Mononuclear cell (primary cell): Measurements from ENCODE around the gene CHGA. TPM values are rescaled to one million over a fixed set of nuclear protein-coding genes. Genes with fewer than 3 reads are reported as not detected.

Experiments
- H3K27me3 ChIP-seq: 2 replicates; pipeline ENCODE4 v1.6.0; 2011; ENCODE audit warnings: low read length, control low read depth; ENCODE audit not compliant: insufficient read depth
- H3K4me1 ChIP-seq: 2 replicates; pipeline ENCODE4 v1.5.1; 2011; ENCODE audit warnings: mild to moderate bottlenecking, low read length, control low read depth; ENCODE audit not compliant: insufficient read depth
- H3K4me3 ChIP-seq: 2 replicates; pipeline ENCODE4 v1.5.1; 2011; ENCODE audit warnings: mild to moderate bottlenecking, low read length, moderate library complexity
- H3K9me3 ChIP-seq: 2 replicates; pipeline ENCODE4 v1.5.1; 2011; ENCODE audit warnings: low read depth, mild to moderate bottlenecking, control low read depth, low read length
- total RNA-seq: library from RNA; depleted of rRNA; stranded (reverse); fragments of >200 nt; gene quantifications from one replicate; pipeline ENCODE4 v1.2.3, GENCODE V29; 2012

Gene CHGA, protein sequence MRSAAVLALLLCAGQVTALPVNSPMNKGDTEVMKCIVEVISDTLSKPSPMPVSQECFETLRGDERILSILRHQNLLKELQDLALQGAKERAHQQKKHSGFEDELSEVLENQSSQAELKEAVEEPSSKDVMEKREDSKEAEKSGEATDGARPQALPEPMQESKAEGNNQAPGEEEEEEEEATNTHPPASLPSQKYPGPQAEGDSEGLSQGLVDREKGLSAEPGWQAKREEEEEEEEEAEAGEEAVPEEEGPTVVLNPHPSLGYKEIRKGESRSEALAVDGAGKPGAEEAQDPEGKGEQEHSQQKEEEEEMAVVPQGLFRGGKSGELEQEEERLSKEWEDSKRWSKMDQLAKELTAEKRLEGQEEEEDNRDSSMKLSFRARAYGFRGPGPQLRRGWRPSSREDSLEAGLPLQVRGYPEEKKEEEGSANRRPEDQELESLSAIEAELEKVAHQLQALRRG
- not detected for total RNA-seq

DNA sequence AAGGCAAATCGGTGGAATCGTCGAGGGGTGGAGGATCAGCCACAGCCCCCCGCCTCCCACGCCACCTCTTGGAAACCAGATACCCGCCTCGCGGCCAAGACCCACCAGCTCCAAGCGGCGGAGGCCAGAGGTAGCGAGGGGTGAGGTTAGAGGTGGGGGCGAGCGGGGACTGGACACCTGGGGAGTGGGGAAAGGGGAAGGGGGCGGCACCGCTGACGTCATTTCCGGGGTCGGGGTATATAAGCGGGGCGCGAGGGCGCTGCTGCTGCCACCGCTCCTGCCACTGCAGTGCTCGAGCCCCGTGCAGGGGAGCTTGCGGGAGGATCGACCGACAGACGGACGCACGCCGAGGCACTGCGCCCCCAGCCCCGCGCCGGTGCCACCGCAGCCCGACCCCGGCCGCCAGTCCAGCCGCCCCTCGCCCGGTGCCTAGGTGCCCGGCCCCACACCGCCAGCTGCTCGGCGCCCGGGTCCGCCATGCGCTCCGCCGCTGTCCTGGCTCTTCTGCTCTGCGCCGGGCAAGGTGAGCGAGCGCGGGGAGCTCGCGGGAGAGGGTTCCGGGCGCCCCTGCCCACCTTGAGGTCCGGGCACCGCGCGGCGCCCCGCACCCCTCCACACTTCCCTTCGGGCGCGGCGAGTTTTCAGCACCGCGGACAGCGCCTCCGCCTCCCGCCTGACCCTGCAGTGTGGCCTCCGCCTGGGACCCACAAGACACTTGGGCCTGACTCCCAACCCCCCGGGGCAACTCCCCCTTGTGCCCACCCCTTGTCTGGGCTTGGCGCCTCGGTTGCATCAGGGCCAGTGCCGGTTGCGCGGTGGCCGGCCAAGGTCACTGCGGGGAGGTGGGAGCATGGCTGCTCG, at the start of gene CHGA:
CHGA (plus strand) TSS at position 268 of the 861 bp plus-strand sequence; CDS start at position 478, 210 bp downstream.
- H3K27me3 ChIP-seq: peaks cover 3% of the 10 kb centered on the region
- H3K4me1 ChIP-seq: no peaks in the 10 kb centered on the region
- no peaks in the 10 kb centered on the region for H3K9me3 ChIP-seq
- no peak within 1 kb of the TSS for H3K4me3 ChIP-seq

DNA sequence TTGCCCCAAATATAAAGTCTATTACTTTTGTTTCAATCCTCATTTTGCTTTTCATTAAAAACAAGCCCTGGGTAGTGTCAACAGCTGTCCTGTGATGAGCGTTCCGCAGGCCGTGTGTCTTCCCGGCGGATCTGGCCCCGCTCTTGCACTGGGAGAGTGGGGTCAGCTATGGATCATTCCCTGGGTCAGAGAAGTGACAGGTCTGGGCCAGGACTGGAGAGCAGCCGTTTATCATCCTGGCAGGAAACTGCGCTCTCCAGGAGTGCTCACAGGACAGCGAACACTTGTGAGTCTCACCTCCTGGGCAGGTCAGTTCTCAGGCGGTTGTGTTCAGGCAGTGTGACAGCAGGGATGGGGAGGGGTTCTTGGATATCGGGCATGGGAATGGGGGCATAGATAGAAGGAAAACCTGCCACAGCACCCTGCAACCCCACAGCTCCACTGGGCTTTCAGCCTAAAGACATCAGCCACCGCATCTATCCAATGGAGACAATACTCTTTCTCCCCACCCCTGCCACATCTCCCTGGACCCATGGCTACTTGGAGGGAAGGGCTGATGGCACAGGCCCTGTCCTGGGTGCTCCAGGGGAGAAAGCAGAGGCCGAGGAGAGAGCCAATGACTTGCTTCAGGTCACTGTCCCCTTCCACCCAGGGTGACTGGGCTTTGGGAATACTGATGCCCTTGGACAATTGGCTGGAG, 47.8 kb upstream of the CHGA start:
- Histone ChIP-seq H3K4me1 (no peaks in the 10 kb centered on the region), H3K4me3 (no peak overlapping the region), H3K27me3 (peaks cover 7% of the 10 kb centered on the region), H3K9me3 (no peaks in the 10 kb centered on the region)

DNA sequence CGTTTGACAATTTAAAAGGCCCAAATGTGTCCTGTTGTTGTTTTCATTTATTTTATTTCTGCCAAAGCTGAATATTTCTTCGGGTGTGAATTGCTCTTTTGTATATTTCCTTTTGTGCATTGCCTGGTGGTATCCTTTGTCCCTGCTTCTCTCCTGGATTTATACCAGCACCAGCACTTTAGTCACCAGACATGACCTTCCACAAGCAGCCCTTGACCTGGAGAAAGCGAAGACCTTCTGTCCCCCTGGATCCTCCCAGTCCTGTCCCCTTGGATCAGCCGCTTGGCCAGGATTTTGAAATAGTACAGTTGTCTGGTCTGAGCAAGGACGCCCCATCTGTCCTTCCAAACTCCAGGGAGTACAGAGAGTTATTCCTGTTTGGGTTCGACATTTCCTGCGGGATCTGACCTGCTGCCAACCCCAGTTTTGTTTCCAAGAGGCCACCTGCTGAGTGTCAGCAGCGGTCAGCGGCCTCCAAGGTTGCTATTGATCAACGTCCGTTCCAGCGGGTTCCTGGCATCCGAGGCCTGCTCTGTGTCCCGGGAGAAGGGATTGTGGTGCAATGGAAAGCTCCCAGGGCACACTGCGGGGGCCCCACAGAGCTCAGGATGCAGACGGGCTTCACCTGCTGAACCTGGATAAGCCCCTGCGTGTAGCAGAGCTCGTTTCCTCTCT, 45.1 kb upstream of the CHGA start:
- Histone ChIP-seq H3K9me3 (no peaks in the 10 kb centered on the region), H3K4me1 (no peaks in the 10 kb centered on the region), H3K27me3 (peaks cover 7% of the 10 kb centered on the region), H3K4me3 (no peak overlapping the region)

DNA sequence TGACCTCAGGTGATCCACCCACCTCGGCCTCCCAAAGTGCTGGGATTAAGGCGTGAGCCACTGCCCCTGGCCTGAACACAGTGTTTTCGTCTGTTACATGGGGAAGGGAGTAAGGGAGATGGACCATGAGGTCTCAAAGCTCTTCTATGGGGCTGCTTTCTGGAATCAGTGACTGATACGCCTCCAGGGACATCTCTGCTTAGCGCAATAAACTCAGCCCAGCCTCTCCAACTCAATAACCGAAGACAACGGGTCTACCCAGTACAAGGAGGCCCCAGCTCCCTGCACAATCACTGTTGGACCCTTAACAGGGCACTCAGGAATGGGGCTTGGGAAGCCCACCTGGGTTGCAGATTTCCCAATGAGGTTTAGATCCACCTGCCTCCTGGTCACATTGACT, 42.6 kb upstream of the CHGA start:
- Histone ChIP-seq H3K4me3 (no peak overlapping the region), H3K9me3 (no peaks in the 10 kb centered on the region), H3K4me1 (no peaks in the 10 kb centered on the region), H3K27me3 (peaks cover 7% of the 10 kb centered on the region)

DNA sequence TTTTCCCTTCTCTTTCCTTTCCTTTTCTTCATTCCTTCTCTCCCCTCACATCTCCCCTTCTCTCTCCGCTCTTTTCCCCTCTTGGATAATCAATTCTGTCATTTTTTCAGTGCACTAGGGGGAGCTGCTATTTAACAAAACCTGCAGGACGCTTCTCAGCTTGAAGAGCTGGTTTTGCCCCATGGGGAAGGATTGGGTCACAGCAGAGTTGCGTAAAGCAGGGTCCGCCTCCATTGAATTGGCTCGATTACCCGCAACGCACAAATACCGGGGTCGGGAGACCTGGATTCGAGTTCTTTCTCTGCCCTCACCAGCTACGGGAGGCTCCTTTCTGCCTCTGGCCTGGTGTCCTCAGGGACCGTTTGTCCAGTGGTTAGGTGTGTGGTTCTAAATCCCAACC, 42.1 kb upstream of the CHGA start:
- H3K27me3 ChIP-seq: peaks cover 7% of the 10 kb centered on the region
- H3K4me1 ChIP-seq: no peaks in the 10 kb centered on the region
- no peaks in the 10 kb centered on the region for H3K9me3 ChIP-seq
- no peak overlapping the region for H3K4me3 ChIP-seq

DNA sequence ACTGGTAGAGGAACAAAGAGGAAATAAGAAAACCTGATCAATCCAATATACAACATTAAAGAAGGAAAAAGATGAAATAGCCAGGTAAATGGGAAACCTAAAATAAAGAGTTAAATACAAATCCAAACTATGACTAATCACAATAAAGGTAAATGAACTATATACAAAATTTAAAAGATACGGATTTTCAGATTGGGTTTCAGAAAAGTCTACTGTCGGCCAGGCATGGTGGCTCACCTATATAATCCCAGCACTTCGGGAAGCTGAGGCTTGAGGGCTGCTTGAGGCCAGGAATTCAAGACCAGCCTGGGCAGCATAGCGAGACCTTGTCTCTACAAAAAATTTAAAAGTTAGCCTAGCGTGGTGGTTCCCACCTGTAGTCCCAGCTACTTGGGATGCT, 39.9 kb upstream of the CHGA start:
- Histone ChIP-seq H3K4me1 (no peaks in the 10 kb centered on the region), H3K4me3 (no peak overlapping the region), H3K9me3 (no peaks in the 10 kb centered on the region), H3K27me3 (peaks cover 7% of the 10 kb centered on the region)

DNA sequence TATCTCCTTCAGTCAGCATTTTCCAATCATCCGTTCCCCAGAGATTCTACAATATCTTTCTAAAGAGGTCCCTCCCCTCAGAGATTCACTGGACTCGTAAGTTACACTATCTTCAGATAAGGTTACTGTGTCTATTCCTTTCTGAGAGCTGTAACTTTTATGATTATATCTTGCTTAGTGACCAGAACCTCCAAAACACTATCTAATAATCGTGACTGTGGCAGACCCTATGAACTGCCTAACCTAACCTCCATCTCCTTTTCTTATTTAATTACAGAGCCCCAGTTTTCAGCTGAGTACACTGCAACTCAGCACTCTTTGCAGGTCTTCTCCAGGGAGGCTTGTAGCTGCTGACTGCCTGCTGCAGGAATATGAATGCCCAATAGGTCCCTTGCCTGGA, 38.5 kb upstream of the CHGA start:
- peaks cover 4% of the 10 kb centered on the region for H3K27me3 ChIP-seq
- no peaks in the 10 kb centered on the region for H3K9me3 ChIP-seq
- no peaks in the 10 kb centered on the region for H3K4me1 ChIP-seq

DNA sequence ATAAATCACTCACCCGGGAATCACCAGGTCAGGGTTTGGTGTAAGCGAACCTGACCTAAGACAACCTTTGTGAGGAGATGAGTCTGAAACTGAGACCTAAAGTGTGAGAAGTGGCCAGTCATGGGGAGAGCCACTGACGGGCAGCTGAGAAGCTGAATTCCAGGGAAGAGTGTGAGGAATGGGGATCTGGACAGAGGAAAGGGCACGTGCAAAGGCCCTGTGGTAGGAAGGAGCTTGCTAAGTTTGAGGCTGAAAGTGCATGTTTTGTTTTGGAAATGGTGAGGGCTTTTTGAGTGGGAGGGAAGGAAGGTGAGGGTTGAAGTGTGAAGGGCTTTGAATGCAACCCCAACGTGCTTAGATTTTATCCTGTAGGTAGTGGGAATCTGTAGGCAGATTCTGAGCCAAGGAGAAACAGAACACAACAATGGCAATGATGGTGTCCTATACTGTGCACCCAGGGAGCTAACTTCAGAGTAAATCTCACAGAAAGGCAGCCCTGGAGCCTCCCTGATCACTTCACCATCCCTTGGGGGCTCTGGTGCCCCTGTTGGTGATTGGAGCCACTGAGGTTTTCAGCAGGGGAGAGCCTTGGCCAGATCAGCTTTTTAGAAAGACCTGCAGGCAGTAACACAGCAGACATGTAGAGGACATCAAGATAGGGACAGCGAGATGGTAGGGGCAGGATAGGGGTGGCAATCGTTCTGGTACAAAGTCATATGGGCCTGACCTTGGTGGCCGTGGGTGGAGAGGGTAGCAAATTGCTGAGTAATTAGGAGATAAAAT, 37.5 kb upstream of the CHGA start:
- no peaks in the 10 kb centered on the region for H3K9me3 ChIP-seq
- no peaks in the 10 kb centered on the region for H3K27me3 ChIP-seq
- H3K4me3 ChIP-seq: no peak overlapping the region
- no peaks in the 10 kb centered on the region for H3K4me1 ChIP-seq

More for the DNA sequence above, 38.5 kb upstream of the CHGA start:
- no peak overlapping the region for H3K4me3 ChIP-seq

DNA sequence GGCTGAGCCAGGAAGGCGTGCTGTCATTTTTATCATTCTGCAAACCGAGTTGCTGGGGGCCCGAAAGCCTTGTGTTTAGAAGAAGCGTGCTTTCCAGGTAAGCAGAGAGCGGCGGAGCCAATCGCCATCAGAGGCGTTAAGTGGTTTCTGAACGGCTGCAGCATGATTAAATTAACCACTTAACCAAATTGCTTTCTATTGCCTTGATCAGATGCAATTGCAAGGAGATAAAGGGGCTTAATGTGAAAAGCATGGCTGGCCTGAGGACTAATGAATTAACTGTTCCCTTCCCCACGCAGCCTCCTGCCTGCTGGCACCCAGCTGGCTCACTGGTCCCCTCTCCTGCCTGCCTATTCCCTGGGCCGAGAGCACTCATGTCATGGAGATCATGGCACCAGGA, 36.6 kb upstream of the CHGA start:
- no peak overlapping the region for H3K4me3 ChIP-seq
- H3K9me3 ChIP-seq: no peaks in the 10 kb centered on the region
- no peaks in the 10 kb centered on the region for H3K4me1 ChIP-seq
- no peaks in the 10 kb centered on the region for H3K27me3 ChIP-seq

DNA sequence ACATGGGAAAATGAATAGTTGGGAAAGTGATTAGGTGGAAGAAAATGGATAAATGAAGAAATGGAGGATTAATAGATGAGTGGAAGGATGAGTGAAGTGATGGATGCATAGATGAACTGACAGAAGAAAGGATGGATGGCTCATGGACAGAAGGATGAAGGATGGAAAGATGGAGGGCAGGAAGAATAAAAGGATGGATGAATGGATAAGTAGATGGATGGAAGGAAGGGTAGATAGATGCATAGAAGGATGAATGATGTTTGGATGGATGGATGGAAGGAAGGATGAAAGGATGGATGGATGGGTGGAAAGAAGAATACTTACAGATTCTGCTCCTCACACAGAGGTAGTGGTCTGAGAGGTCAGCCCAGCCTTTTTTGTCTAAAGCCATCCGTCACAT, 35.8 kb upstream of the CHGA start:
- Histone ChIP-seq H3K9me3 (no peaks in the 10 kb centered on the region), H3K4me3 (no peak overlapping the region), H3K27me3 (no peaks in the 10 kb centered on the region), H3K4me1 (no peaks in the 10 kb centered on the region)

DNA sequence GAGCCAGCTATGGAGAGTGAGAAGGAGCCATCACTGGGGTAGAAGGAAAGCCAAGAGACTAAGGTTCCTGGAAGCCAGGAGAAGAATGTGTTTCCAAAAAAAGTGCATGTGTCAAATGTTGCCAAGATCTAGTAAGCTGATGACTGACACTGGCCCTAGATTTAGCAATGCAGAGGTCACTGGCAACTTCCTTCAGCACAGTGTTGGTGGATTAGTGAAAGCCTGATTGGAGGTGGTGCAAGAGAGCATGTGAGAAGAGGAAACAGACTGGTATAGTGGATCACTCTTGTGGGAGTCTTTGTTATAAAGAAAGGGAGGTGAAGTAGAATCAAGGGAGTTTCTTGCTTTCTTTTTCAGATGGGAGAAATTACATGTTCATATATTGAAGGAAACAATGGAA, 34.1 kb upstream of the CHGA start:
- H3K4me3 ChIP-seq: no peak overlapping the region
- no peaks in the 10 kb centered on the region for H3K27me3 ChIP-seq
- peaks cover 8% of the 10 kb centered on the region for H3K9me3 ChIP-seq
- no peaks in the 10 kb centered on the region for H3K4me1 ChIP-seq

DNA sequence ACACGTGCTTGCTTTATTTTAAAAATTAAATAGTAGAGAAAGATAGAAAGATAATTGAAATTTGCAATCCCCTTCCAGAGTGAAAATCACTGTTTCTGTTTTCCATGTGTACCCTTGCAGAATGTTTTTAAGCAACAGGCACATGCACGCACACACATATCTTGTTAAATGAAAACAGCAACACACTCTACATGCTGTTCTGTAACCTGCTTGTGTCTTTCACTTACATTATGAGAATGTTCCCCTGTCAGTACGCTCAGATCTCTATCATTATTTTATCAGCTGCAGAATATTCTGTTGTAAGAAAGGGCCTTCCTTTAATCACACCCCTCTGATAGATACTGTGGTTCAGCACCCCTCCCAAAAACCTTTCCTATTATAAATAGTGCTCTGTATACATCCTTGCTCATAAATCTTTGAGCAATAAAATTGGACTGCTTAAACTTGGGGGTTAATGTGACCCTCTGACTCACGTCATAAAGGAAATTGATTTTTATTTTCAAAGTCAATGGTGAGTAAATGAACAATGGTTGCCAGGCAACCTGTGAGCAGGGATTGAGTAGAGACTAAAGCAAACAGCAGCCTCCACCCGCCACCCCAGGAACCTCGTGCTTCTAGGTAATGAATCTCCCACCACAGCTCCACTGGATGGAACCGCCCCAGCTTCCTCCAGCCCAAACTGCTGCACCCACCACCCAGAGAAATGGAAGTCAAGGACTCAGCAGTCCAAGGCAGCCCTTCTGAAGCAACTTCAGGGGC, 31.9 kb upstream of the CHGA start:
- Histone ChIP-seq H3K9me3 (peaks cover 8% of the 10 kb centered on the region), H3K4me1 (no peaks in the 10 kb centered on the region), H3K4me3 (no peak overlapping the region), H3K27me3 (no peaks in the 10 kb centered on the region)

DNA sequence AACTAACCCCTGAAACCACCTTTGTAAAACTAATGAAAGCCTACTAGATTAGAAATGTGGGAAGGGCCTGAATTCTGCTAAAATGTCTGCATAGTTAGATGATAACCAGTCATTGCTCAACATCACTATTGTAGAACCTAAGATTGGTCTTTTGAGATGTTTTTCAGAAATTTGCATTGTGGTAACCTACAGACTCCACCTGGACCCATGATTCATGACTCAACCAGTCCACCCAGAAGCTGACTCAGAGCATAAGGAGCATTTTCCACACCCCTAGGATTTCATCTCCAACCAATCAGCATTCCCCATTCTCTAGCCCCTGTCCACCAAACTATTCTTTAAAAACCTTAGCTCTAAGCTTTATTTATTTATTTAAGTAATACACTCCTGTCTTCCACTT, 30.4 kb upstream of the CHGA start:
- Histone ChIP-seq H3K27me3 (no peaks in the 10 kb centered on the region), H3K4me3 (no peak overlapping the region), H3K4me1 (no peaks in the 10 kb centered on the region), H3K9me3 (peaks cover 8% of the 10 kb centered on the region)
